ENCODE results near the gene SINHCAF.
"Not testable (repeated sequence)": the region's sequence is repeated elsewhere in the genome, so short reads cannot be mapped to it uniquely, and the experiment has no call there.

DNA sequence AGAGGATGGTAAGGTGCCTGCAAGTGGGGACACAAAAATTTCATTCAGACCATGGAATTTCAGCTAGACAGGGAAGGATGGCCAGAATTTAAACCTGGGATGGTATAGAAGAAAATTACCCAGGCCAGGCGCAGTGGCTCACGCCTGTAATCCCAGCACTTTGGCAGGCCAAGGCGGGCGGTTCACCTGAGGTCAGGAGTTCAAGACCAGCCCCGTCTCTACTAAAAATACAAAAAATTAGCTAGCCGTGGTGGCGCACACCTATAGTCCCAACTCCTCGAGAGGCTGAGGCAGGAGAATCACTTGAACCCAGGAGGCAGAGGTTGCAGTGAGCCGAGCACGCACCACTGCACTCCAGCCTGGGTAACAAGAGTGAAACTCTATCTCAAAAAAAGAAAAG lies 87.6 kb downstream of the SINHCAF start:
- TF ChIP-seq CTCF (IDR thresholded peaks at IDR 0.05; ENCODE audit: insufficient read depth, low read length); SPI1 (IDR thresholded peaks at IDR 0.05; ENCODE audit: borderline replicate concordance, low read depth): not testable (repeated sequence)
